ENCODE data around the gene ZNF488.

Gene ZNF488

DNA sequence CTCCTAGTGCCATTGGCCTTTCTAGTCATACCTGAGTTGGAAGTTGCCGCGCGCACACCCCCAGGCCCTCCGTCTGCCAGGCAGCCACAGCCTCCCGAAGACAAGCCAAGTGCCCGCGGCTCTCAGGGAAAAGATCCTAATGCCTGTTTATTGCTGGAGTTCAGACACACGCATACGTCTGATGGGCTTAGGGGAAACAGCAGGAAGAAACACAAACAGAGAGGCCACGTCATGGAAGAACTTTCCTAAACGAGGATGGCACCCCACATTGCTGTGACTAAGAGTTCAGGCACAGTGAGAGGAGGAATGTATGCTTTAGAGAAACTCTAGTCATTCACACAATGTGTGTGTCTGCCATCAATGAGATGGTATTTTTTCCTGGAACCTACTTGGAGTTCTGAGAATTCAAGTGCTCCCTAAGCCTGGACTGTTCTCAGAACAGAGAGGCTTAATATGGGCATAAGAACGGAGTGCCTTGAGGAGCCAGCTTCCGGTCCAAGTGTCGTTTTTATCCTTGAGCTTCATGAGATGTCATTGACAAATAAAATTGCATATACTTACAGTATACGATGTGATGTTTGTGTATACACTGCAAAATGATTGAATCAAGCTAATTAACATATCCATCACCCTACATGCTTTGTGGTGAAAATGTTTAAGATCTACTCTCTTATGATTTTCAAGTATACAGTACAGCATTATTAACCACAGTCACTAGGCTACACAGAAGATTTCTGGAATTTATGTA is 47.5 kb downstream of the ZNF488 start:
- no peak overlapping the region for H3K4me3 ChIP-seq (ENCODE audit: low read depth, low read length)
- no peak for DNase-seq (ENCODE audit: low read depth)

GRCh38 chr10:47335906-47336305 is 48.2 kb downstream of the ZNF488 start:
- DNase-seq (ENCODE audit: low read depth): no peak
- no peak overlapping the region for H3K4me3 ChIP-seq (ENCODE audit: low read depth, low read length)

- H3K4me3 ChIP-seq (ENCODE audit: low read depth, low read length): no peak overlapping the region
- DNase-seq (ENCODE audit: low read depth): no peak
Measured at GRCh38 chr10:47334466-47335295, 49.4 kb downstream of the ZNF488 start.

GRCh38 chr10:47333532-47333931 is 50.6 kb downstream of the ZNF488 start:
- H3K4me3 ChIP-seq (ENCODE audit: low read depth, low read length): no peak overlapping the region
- DNase-seq (ENCODE audit: low read depth): no peak

DNA sequence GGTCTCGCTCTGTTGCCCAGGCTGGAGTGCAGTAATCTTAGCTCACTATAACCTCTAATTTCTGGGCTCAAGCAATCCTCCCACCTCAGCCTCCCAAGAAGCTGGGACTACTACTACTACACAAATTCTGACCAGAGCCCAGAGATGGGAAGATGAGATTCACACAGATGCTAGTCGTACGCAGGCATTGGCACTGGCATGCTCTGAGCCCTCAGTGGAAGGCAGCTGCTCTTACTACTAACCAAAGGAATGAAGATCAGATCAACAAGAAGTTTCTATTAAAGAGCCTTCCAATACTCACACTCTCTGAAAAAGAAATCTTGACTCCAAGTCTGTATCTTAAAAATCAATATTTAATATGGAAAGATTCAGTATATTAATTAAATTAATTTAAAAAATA is 51.1 kb downstream of the ZNF488 start:
- H3K4me3 ChIP-seq (ENCODE audit: low read depth, low read length): no peak overlapping the region
- no peak for DNase-seq (ENCODE audit: low read depth)

- DNase-seq (ENCODE audit: low read depth): no peak
- H3K4me3 ChIP-seq (ENCODE audit: low read depth, low read length): no peak overlapping the region
Measured at GRCh38 chr10:47332371-47332770, 51.7 kb downstream of the ZNF488 start.

GRCh38 chr10:47331954-47332353 is 52.1 kb downstream of the ZNF488 start:
- no peak overlapping the region for H3K4me3 ChIP-seq (ENCODE audit: low read depth, low read length)
- DNase-seq (ENCODE audit: low read depth): no peak

GRCh38 chr10:47331491-47331890 is 52.6 kb downstream of the ZNF488 start:
- no peak overlapping the region for H3K4me3 ChIP-seq (ENCODE audit: low read depth, low read length)
- DNase-seq (ENCODE audit: low read depth): no peak

DNA sequence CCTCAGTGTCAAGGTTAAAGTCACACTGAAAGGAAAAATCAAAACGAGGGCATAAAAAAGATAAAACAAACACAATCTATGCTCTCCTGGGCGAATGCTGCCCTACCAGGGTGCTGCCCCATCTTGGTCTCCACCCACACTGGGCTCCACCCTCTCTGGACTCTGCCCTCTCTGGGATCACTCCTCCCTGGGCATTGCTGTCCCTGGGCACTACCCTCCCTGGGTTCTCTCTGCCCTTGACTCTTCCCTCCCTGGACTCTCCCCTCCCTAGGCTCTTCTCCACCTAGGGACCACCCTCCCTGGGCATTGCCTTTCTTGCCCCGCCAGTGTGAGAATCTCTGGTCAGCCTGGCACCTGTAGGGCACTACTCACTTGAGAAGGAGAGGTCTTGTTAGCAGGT is 53.3 kb downstream of the ZNF488 start:
- no peak overlapping the region for H3K4me3 ChIP-seq (ENCODE audit: low read depth, low read length)
- DNase-seq (ENCODE audit: low read depth): no peak

DNA sequence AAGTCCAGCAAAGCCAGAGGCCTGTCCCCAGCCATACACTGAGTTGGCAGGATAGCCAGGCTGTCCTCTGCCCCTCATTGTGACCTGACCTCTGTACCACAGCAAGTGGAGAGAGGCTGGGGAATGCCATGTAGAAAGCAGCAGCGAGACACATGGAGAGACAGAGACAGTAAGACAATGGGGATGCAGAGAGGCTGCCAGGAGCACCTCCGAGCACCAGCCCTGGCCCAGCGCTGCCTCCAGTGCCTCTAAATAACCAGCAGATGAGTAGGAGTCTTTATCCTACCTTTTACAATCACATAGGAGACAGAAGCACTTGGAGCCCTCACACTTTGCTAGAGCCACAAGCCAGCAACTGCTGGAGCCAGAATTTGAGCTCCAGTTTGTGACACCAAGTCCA is 53.7 kb downstream of the ZNF488 start:
- H3K4me3 ChIP-seq (ENCODE audit: low read depth, low read length): no peak overlapping the region
- DNase-seq (ENCODE audit: low read depth): no peak

DNA sequence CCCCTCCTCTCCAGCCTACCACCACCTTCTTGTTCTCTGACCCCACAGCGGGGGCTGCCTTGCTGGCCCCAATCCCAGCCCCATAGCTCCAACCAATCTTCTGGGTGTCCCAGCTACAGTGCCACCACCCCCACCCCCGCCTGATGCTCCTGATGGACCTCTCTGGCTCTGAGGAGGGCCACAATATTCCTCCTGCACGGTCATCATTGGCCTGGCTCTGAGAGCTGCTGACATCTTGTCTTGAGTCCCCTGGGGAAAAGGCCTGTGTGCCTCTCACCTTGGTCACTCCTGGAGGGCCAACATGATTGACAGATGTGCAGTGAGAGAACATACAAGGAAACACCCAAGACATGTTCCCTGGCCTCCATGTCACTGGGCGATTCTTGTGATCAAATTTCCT is 54.2 kb downstream of the ZNF488 start:
- DNase-seq (ENCODE audit: low read depth): no peak
- H3K4me3 ChIP-seq (ENCODE audit: low read depth, low read length): no peak overlapping the region

DNA sequence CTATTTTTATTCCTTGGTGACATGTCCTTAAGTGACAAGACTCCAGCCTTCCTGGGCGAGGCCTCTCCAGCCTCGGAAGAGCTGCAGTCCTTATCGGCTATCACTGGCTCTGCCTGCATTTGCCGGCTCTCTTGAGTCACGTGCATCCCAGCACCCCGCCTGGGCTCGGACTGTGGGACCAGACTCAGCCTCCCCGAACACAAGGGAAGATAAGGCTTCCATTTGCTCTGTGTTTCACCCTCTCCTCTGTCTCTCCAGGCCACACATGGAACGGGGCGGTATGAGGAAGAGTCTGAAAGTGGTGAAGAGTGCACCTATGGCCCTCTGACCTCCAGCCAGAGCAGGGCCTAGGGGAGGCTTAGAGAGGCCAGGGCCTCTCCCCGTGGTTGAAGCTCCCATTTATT is 57.2 kb downstream of the ZNF488 start:
- no peak overlapping the region for H3K4me3 ChIP-seq (ENCODE audit: low read depth, low read length)
- no peak for DNase-seq (ENCODE audit: low read depth)

GRCh38 chr10:47326306-47326926 is 57.7 kb downstream of the ZNF488 start:
- H3K4me3 ChIP-seq (ENCODE audit: low read depth, low read length): no peak overlapping the region

DNA sequence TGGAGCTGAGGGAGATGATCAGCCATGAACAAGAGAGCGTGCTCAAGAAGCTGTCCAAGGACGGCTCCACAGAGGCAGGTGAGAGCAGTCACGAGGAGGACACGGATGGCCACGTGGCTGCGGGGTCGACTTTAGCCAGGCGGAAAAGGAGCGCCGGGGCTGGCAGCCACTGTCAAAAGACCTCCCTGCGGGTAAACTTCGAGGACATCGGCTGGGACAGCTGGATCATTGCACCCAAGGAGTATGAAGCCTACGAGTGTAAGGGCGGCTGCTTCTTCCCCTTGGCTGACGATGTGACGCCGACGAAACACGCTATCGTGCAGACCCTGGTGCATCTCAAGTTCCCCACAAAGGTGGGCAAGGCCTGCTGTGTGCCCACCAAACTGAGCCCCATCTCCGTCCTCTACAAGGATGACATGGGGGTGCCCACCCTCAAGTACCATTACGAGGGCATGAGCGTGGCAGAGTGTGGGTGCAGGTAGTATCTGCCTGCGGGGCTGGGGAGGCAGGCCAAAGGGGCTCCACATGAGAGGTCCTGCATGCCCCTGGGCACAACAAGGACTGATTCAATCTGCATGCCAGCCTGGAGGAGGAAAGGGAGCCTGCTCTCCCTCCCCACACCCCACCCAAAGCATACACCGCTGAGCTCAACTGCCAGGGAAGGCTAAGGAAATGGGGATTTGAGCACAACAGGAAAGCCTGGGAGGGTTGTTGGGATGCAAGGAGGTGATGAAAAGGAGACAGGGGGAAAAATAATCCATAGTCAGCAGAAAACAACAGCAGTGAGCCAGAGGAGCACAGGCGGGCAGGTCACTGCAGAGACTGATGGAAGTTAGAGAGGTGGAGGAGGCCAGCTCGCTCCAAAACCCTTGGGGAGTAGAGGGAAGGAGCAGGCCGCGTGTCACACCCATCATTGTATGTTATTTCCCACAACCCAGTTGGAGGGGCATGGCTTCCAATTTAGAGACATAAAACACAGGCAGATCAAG is 58.5 kb downstream of the ZNF488 start:
- no peak for DNase-seq (ENCODE audit: low read depth)
- H3K4me3 ChIP-seq (ENCODE audit: low read depth, low read length): no peak overlapping the region

More at GRCh38 chr10:47326306-47326926, 57.7 kb downstream of the ZNF488 start:
- no peak for DNase-seq (ENCODE audit: low read depth)

GRCh38 chr10:47323636-47324296 is 60.3 kb downstream of the ZNF488 start:
- DNase-seq (ENCODE audit: low read depth): no peak
- no peak overlapping the region for H3K4me3 ChIP-seq (ENCODE audit: low read depth, low read length)

GRCh38 chr10:47323087-47323486 is 61.0 kb downstream of the ZNF488 start:
- no peak for DNase-seq (ENCODE audit: low read depth)
- no peak overlapping the region for H3K4me3 ChIP-seq (ENCODE audit: low read depth, low read length)

DNA sequence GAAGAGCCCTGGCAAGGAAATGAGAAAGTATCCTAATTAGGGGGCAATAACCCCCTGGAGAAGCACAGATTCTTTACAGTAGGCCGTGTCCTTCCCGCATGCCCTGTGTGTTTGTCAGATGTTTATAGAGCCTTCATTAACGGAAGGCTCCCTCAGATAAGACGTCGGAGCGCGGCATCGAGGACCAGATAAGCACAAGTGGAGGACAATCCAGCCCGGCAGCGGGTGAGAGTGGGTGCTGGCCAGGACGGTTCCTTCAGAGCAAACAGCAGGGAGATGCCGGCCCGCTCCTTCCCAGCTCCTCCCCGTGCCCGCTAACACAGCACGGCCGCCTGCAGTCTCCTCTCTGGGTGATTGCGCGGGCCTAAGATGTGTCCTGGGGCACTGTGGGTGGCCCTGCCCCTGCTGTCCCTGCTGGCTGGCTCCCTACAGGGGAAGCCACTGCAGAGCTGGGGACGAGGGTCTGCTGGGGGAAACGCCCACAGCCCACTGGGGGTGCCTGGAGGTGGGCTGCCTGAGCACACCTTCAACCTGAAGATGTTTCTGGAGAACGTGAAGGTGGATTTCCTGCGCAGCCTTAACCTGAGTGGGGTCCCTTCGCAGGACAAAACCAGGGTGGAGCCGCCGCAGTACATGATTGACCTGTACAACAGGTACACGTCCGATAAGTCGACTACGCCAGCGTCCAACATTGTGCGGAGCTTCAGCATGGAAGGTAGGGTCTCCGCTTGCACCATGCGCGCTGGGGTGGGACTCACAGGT is 61.6 kb downstream of the ZNF488 start, which contains the start of gene GDF2:
Gene GDF2 (plus strand): TSS at position 155 of the 762 bp plus-strand sequence. CDS start 215 bp downstream, at position 370.
- DNase-seq (ENCODE audit: low read depth): no peak
- no peak within 1 kb of the TSS for H3K4me3 ChIP-seq (ENCODE audit: low read depth, low read length)

Measured in skeletal muscle cell (primary cell).